ENCODE results near the gene PER2. TPM values are rescaled to one million over a fixed set of nuclear protein-coding genes. Genes with fewer than 3 reads are reported as not detected.

The PER2 gene
- total and polyA plus RNA-seq, 2 of the 13 experiments (the other 11 are each of a cell fraction or from before 2014, with no cell fraction given), result 5.1 to 9.4 TPM

GRCh38 chr2:238263204-238264071 lies 25.0 kb downstream of the PER2 start (continued):
- TF ChIP-seq MAX (IDR thresholded peaks at IDR 0.05), result peak; percentile 52
- peak; percentile 67; the same call in 1 of the 2 replicates for TF ChIP-seq ZNF766 (CRISPR knock-in tag; IDR thresholded peaks at IDR 0.05; ENCODE audit: borderline replicate concordance)
- TF ChIP-seq FOXJ3 (CRISPR knock-in tag; IDR thresholded peaks at IDR 0.05; ENCODE audit: borderline replicate concordance), result peak; percentile 72; the same call in 1 of the 2 replicates
- TF ChIP-seq U2AF1 (optimal IDR thresholded peaks at IDR 0.05; ENCODE audit: low read depth, low read length), result no peak
- no peak for TF ChIP-seq NFATC3 (CRISPR knock-in tag; IDR thresholded peaks at IDR 0.05)
- TF ChIP-seq, protein P1, sequence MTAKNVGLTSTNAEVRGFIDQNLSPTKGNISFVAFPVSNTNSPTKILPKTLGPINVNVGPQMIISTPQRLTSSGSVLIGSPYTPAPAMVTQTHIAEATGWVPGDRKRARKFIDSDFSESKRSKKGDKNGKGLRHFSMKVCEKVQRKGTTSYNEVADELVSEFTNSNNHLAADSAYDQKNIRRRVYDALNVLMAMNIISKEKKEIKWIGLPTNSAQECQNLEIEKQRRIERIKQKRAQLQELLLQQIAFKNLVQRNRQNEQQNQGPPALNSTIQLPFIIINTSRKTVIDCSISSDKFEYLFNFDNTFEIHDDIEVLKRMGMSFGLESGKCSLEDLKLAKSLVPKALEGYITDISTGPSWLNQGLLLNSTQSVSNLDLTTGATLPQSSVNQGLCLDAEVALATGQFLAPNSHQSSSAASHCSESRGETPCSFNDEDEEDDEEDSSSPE (CRISPR knock-in tag; IDR thresholded peaks at IDR 0.05), result 0 out of 2 replicates have a peak, but pooled peaks have one; percentile 12
- TF ChIP-seq, protein P2, sequence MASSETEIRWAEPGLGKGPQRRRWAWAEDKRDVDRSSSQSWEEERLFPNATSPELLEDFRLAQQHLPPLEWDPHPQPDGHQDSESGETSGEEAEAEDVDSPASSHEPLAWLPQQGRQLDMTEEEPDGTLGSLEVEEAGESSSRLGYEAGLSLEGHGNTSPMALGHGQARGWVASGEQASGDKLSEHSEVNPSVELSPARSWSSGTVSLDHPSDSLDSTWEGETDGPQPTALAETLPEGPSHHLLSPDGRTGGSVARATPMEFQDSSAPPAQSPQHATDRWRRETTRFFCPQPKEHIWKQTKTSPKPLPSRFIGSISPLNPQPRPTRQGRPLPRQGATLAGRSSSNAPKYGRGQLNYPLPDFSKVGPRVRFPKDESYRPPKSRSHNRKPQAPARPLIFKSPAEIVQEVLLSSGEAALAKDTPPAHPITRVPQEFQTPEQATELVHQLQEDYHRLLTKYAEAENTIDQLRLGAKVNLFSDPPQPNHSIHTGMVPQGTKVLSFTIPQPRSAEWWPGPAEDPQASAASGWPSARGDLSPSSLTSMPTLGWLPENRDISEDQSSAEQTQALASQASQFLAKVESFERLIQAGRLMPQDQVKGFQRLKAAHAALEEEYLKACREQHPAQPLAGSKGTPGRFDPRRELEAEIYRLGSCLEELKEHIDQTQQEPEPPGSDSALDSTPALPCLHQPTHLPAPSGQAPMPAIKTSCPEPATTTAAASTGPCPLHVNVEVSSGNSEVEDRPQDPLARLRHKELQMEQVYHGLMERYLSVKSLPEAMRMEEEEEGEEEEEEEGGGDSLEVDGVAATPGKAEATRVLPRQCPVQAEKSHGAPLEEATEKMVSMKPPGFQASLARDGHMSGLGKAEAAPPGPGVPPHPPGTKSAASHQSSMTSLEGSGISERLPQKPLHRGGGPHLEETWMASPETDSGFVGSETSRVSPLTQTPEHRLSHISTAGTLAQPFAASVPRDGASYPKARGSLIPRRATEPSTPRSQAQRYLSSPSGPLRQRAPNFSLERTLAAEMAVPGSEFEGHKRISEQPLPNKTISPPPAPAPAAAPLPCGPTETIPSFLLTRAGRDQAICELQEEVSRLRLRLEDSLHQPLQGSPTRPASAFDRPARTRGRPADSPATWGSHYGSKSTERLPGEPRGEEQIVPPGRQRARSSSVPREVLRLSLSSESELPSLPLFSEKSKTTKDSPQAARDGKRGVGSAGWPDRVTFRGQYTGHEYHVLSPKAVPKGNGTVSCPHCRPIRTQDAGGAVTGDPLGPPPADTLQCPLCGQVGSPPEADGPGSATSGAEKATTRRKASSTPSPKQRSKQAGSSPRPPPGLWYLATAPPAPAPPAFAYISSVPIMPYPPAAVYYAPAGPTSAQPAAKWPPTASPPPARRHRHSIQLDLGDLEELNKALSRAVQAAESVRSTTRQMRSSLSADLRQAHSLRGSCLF (CRISPR knock-in tag; IDR thresholded peaks at IDR 0.05; ENCODE audit: borderline replicate concordance), result no peak
- TF ChIP-seq LCORL (IDR thresholded peaks at IDR 0.05), result no peak
- TF ChIP-seq LCORL (CRISPR knock-in tag; IDR thresholded peaks at IDR 0.05), result peak; percentile 78; the same call in 1 of the 2 replicates
- peak; percentile 28; the same call in 1 of the 2 replicates for TF ChIP-seq ZSCAN12 (CRISPR knock-in tag; IDR thresholded peaks at IDR 0.05)
- no peak for TF ChIP-seq ZKSCAN1 (IDR thresholded peaks at IDR 0.05; ENCODE audit: low read length)
- peak; percentile 73; the same call in 1 of the 2 replicates for TF ChIP-seq ZNF12 (CRISPR knock-in tag; IDR thresholded peaks at IDR 0.05)
- 0 out of 2 replicates have a peak, but pooled peaks have one; percentile 43 for TF ChIP-seq ZNF446 (CRISPR knock-in tag; IDR thresholded peaks at IDR 0.05)
- TF ChIP-seq, protein P3, sequence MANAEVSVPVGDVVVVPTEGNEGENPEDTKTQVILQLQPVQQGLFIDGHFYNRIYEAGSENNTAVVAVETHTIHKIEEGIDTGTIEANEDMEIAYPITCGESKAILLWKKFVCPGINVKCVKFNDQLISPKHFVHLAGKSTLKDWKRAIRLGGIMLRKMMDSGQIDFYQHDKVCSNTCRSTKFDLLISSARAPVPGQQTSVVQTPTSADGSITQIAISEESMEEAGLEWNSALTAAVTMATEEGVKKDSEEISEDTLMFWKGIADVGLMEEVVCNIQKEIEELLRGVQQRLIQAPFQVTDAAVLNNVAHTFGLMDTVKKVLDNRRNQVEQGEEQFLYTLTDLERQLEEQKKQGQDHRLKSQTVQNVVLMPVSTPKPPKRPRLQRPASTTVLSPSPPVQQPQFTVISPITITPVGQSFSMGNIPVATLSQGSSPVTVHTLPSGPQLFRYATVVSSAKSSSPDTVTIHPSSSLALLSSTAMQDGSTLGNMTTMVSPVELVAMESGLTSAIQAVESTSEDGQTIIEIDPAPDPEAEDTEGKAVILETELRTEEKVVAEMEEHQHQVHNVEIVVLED (CRISPR knock-in tag; IDR thresholded peaks at IDR 0.05; ENCODE audit: borderline replicate concordance), result no peak
- TF ChIP-seq IKZF1 (IDR thresholded peaks at IDR 0.05), result no peak
- TF ChIP-seq ZNF530 (CRISPR knock-in tag; IDR thresholded peaks at IDR 0.05; ENCODE audit: low read depth), result no peak
- TF ChIP-seq EHMT2 (IDR thresholded peaks at IDR 0.05; ENCODE audit: borderline replicate concordance, low read depth, low read length), result peak; percentile 66; the same call in 1 of the 2 replicates
- no peak for TF ChIP-seq ZNF33A (CRISPR knock-in tag; IDR thresholded peaks at IDR 0.05; ENCODE audit: borderline replicate concordance)
- TF ChIP-seq, protein P4, sequence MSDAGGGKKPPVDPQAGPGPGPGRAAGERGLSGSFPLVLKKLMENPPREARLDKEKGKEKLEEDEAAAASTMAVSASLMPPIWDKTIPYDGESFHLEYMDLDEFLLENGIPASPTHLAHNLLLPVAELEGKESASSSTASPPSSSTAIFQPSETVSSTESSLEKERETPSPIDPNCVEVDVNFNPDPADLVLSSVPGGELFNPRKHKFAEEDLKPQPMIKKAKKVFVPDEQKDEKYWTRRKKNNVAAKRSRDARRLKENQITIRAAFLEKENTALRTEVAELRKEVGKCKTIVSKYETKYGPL (CRISPR knock-in tag; IDR thresholded peaks at IDR 0.05), result 0 out of 2 replicates have a peak, but pooled peaks have one; percentile 35
- peak; percentile 84; the same call in 1 of the 2 replicates for TF ChIP-seq ZSCAN9 (CRISPR knock-in tag; IDR thresholded peaks at IDR 0.05; ENCODE audit: borderline replicate concordance)
- TF ChIP-seq ATF7-NPFF (CRISPR knock-in tag; IDR thresholded peaks at IDR 0.05; ENCODE audit: low read depth), result peak; percentile 69
